T-helper 1 cell (primary cell): ENCODE results near the gene PPM1L.

Source experiments
- DNase-seq, 5 donors: peaks; one replicate each; pipeline ENCODE4 v3.0.0-alpha.2; 2012 to 2020

PPM1L gene

DNA sequence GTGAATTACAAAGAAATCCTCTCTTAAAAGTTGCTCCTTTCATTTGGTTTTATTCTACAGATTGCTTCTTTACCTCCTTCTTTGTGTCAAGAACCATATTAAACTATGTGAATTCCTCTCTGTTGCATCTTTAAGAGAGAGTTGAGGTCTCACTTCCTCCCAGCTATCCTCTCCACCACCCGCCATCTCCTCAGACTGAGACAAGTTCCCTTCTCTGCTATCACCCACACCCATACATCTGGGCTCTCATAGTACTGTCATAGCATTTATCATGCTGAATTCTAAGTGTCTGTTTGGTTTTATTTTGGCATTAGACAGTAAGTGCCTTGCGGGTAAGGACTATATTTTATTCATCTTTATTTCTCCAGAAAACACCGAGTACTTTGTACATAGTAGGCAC, 294.9 kb downstream of the PPM1L start:
- DNase-seq = no peak

DNA sequence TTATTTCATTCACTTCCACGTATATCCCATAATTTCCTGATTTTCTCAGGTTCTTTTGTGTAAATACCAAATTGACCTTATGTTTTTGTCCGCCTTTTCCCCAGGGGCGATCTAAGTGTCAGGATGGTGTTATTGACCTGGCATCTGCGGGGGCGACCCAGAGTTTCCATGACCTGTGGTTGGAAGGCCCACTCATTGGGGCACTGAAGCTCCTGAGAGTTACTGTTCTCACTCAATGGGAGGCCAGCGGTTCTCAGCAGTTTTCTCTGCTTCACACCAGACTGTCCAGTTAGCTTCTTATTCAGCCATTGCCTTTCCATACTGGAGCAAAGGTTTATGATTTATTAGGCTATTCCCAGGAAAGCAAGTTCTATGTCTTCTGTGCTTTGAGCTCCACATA, 295.8 kb downstream of the PPM1L start:
- no peak for DNase-seq

DNA sequence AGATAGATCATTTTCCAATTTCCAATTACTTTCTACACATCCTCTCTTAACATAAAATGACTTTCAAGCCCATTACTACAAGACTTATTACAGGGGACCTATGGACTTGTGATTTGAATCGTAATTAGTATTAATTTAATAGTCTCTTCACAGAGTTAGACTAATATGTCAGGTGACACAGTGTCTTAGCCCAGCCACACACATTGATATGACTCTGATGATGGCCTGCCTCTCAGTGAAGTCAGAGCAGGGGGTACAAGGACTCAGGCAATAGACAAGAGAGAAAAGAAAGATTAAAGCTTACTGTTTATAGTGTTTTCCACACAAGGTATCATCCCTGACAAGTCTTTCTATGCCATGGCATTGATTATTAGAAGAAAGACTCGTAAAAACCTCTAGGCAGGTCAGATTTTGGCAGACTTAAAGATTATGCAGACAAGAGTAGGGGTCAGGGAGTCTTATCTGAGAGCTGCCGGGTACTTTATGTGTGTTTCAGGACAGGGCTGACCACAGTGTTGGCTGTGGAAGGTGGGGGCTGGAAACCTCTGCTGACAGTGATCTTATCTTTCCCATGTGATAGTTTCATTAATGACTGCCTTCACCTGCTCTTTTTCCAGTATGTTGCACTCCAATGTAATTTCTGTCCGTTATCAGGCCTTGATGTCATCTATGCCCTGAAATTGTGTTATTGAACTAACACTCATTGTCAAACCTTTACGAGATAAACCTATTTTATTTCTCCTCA, 299.0 kb downstream of the PPM1L start:
- DNase-seq = no peak

DNA sequence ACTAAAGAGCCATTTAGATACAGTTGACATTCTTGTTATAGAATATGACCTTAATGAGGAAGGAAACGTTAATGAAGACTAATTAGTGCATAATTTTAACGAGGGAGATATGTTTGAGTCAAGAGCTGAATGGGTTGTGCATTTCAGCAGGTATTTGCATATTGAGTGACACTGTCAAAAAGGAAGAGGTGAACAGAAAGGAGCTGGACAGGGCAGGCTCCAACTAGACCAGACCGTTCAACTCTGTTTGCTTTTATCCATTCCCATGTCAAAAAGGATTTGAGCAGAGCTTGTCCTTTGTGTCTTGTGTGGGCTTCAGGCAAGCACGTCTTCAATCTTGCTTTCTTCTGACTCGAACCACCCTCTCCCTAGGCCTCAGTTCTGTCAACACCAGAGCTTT, 308.4 kb downstream of the PPM1L start:
- DNase-seq = no peak

DNA sequence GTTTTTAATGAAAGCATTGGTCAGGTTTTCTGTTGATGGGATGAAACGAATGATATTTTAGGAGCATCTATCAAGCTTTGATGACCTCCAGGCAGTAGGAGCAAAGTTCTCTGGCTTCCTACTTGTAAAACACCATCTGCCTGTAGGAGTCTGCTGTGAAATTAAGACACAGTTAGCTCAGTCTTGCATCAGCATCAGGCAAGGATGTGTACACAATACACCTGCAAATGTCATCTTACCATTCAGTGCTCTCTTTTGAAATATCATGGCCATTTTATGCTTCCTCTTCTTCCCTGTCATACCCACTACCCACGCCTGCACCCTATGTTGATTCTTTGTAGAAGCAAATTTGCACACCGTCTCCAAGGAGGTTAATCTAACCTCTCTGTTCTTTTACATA, 310.9 kb downstream of the PPM1L start:
- peak in 1 of 5 donors; percentile 49 for DNase-seq

DNA sequence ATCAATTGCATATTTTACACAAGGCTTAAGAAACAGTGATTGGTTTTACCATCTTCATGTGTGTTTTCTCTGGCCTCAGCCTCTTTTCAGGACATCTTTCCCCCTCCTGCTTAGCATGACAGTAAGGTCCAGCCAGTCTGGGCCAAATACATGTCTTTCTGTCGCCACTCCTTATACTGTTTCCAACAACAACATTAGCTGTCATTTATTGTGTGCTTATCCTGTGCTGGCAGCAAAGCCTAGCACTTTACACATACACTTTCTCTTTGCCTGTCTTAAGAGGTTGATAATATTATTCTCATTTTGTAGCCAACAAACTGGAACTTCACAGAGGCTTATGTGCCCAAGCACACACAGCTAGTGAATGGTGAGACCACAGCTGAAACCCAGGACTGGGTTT, 311.3 kb downstream of the PPM1L start:
- DNase-seq = no peak

DNA sequence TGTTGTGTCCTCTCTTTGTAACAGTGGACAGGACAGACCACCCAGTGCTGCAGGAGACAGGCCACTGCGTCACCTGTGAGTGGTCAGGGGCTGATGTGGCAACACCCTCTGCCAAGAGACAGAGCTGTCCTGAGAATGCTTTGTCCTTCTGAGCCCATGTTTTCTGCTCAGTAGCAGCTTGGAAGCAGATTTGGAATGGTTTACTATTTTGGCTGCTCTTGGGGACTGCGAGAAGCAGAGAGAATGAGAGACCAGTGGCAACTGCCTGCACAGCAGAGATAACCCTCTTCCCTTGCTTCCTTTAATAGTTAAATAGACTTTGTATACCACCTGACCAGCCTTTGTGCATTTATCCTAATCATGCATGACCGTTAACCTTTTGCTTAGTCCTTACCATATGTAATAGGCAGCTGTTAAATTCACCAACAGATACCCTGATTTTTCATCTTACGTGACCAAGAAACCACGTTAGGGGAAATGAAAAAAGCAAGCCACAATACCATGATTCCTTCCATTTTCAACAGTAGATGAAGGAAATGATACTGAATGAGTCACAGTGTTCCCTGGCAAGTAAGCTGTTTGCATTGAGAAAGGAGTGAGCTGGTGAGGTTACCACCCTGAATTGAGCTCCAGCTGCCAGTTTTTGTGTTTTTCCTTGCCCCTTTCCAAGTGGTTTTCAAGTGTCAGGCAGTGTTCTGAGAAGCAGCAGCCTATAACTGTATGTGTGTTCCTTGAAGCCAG, 313.6 kb downstream of the PPM1L start:
- DNase-seq = peak in 1 of 5 donors; percentile 81

DNA sequence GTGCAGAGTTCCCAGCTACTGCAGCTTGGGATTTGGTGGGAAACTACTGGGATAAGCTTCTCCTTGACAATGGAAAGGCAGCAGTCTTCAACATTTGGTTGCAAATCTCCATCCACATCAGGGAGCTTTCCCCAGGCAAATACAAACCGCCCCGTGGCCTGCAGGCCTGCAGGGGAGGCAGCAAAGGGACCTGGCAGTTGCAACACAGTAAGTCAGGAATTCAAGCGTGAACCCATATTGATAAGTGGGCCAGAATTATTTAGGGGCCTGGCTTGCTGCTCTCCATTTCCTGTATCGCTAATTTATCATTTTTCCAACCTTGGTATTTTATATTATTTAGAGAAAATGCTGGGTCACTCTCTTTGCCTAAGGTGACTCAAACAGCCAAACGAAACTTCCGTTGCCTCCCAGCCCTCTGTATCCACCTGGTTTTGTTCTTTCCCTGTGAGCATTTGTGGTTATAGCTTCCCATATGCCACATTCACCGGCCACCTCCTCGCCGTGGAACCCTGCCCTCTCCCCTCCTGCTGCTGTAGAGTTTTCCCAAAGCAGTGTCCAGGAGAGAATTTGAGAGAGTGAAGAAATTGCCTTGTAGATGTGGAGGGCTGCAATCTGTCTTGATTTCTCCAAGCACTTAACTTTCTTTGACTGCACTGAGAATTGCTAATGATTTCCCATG, 314.4 kb downstream of the PPM1L start:
- DNase-seq = no peak

DNA sequence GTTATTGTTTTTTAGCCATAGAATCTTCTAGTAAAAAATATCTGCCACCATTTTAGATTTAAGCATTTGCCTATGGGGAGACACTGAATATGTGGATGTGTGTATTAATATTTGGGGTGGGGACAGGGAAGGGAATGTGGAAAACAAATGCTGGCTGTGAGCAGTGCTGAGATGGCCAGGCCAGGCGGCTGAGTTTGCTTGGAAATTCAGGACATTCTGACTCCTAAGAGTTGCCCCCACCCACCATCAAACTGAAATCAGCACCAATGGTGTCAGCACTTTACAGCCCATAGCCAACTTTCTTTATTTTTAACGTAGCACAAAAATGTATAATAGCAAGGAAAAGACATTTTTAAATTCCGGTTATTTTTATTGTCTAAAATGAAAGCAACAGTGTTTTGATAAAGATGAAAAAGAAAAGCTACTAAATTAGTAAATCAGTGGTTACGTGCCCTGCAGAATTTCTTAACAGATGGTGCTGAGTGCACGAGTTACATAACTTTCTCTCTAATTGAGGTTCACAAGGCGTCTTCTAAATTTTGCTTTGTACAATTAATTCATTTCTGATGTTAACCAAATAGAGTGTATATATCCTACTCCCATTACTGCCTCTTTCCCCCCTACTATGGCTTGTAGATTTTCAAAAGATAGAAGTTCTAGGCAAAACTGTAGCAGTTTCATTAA, 315.1 kb downstream of the PPM1L start:
- DNase-seq = no peak

DNA sequence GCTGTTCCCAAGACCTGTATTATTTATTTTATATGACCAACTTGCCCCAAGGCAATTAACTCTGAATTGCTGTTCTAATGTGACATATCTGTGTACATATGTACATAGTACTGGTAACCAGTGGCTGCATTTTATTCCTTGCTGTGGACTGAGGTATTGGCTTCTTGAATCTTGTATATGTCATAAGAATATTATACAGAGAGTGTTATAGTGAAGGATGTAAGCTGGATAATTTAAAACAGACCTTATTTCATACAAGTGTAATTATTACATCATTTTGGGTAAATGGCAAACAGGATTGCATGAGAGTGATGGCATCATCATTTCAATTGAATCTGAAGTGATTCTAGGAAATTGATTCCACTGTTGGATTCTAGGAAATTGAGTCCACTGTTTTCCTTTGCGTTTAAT, 316.2 kb downstream of the PPM1L start:
- peak in 1 of 5 donors; percentile 81 for DNase-seq

DNA sequence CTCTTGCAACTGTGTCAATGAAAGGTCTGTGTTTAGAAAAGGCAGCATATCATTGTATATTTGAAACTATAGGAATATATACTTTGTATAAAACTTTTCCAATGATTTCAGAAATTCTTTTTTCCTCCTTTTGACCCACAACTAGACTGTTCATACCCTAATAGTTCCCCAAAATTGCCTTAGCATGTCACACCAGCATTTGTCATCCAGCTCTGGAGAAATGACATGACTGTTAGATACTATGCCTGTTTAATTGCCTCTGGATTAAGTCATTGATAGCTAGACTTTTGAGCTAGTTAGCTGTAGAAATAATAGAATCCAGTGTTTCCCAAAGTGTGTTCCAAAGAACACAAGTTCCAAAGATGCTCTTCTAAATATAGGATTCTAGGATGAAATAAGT, 316.7 kb downstream of the PPM1L start:
- DNase-seq = no peak

DNA sequence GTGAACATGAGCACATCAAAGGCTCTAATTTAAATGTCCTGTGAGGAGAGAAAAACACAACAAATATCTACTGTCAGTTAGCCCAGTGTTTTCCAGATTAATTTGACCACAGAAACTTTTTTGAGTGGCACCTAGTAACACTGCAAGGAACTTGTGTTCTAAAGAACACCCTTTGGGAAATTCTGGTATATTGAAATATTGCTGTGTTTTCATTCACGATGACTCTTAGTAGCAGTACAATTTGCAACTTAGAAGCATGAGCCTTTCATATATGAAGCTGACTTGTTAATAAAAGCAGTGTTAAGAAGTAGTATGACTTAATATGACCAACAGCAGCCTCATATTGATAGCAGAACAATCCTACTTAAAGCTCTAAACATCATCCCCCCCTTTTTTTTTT, 317.1 kb downstream of the PPM1L start:
- DNase-seq = no peak

DNA sequence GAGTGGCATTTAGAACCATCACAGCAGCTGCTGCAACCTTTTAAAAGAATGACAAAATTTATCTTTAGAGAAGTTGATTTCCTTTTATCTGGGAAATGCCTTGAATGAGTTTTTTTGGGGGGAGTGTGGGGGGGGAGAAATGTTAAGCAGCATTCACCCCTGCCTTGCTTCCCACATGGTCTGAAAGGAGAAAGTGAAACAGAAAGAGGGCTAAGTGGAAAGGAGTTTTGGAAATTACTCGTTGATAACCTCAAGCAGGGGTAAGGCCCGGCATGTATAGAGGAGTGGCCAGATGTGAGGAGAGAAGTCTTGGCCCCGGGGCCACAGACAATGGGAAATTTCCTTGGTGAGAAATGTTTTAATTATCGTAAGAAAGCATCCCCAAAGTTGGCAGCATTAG, 325.6 kb downstream of the PPM1L start:
- DNase-seq = peak in 1 of 5 donors; percentile 41

DNA sequence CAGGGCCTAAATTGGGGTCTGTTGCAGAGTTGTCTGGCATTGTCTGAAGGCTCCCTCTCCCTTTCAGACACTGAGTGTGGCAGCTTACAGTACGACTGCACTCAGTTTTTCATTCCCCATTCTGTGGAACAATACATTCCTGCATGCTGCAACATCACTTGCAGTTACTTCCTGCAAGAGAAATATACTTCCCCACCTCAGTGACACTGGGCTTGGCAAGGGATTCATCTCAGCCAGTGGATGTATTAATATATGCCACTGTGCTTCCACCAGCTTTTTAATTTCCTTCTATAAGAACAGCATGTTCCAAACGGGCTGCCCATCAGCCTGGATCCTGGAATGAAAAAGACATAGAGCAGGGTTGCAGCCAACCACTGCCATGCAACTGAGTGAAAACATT, 326.0 kb downstream of the PPM1L start:
- DNase-seq = no peak

DNA sequence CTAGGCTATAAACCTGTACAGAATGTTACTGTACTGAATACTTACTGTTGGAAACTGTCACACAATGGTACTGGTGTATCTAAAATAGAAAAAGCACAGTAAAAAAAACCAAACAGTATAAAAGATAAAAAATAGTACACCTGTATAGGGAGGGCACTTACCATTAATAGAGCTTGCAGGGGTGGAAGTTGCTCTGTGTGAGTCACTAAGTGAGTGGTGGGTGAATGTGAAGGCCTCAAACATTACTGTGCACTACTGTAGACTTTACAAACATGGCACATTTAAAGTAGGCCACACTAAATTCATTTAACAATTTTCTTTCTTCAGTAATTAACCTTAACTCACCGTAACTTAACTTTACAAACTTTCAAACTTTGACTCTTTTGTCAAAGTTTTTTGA, 327.1 kb downstream of the PPM1L start:
- DNase-seq = no peak

DNA sequence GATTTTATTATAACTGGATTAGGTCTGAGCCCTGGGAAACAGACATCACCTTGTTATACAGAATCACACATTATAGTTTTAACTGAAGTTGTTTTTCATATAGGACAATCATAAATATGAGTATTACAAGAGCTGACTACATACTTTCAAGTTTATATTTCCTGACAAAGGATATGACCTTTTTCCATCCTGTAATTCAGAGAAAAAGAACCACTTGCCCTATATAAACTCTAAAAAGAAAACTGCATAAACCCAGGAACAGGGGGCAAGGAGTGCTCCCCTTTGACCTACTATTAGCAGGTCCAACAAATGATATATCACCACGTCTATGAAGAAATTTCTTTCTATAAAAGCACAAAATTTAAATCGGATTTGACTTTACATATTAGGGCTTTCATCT, 328.2 kb downstream of the PPM1L start:
- no peak for DNase-seq

DNA sequence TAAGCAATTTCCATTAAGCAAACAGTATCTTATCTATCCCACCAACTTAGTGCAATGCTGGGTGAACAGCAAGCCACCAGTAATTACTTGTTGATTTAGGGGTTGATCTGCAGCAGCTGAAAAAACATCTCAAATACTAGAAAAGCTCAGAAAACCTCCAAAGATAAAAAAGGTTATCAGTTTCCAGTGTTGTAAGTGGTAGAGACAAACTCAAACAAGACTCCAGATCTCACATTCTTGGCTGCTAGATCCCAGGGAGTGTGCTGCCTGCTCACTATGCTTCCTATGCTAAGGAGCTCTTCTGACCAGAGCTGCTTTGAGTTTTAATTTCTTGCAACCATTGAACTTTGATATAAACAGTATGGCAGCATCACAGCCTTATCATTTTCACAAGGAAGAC, 337.9 kb downstream of the PPM1L start:
- no peak for DNase-seq

DNA sequence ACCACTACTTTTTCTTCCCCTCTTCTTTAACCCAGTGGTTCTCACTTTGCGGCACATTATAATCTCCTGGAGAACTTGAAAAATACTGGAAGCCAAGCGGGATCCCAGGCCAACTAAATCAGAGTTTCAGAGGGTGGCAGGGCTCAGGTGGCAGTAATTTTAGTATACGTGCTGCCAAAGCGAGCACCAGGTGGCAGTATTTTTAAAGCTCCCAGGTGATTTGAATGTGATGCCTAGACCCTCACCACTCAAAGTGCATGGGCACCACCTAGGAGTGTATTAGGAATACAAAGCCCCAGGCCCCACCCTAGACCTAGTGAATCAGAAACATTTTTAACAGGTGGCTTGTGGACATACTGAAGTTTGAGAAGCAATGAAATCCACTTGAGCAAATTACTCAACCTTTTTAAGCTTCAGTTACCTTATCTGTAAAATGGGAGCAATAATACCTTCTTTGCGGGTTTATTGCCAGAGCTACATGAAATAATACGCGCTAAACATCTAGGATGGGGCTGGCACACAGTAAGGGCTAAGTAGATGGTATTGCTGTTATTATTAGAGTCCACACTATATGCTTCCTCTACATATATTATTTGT, 340.8 kb downstream of the PPM1L start:
- DNase-seq = peak in 2 of 5 donors; percentile 10 to 13

DNA sequence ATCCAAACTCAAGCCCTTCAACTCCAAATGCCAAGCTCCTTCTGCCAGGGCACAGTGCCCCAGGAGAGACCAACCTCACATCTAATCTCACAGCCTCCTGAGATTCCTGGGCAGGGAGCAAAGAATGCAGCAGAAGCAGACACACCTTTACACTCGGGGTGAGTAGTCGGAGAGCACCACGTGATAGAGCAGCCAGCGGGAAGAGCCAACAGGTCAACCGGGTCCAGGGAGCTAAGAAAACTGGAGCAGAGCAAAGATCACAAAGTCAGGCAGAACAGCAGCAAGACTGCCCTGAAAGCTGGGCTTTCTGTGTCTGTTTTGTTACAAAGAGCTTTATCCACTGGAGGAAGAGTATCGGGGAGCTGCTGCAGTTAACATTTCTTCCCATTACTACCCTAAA, 345.0 kb downstream of the PPM1L start:
- DNase-seq = no peak

DNA sequence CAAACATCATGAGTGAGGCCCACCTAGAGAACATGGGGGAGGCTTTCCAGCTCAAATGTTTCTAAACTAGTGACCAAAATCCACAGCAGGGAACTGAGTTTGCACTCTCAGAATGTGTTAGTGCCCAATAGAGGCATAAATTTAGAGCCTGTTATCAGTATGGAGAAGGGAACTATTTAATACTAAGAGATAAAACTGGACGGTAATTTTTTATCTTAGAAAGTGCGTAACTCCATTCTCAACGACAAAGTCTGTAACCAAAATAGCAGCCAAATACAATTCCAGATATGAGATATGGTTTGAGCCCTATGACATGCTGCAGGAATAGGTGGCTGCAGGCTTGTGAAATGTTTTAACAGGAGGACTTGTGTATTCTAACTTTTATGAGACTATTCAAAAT, 345.6 kb downstream of the PPM1L start:
- no peak for DNase-seq

DNA sequence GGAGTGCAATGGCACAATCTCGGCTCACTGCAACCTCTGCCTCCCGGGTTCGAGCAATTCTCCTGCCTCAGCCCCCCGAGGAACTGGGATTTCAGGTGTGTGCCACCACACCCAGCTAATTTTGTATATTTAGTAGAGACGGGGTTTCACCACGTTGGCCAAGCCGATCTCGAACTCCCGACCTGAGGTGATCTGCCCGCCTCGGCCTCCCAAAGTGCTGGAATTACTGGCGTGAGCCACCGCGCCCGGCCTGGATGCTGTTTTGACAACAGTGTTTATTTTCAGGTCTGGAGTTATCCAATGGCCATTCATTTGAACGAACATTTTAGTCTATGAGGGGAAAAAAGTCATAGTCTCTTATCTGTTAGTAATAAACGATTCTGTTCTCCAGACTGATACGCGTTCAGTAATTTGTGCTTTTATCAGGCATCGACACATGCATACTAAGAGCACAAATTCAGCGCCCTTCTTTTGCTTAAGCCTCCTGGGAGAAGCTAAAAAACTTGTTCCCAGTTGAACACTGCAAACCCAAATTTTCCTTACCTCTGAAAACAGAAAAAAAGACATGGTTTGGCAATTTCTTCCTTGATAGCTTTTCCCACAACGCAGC, 347.9 kb downstream of the PPM1L start:
- no peak for DNase-seq
